NT2/D1 (cell line): Measurements from ENCODE around the gene PTPRN2.

Experiments used
- DNase-seq: peaks from one replicate; pipeline ENCODE4 v3.0.0-alpha.2; 2011; ENCODE audit warnings: low read depth, low spot score
- H3K27me3 ChIP-seq: 2 replicates; pipeline ENCODE4 v1.6.0; 2011; ENCODE audit warnings: mild to moderate bottlenecking; ENCODE audit not compliant: insufficient read length, insufficient read depth
- H3K36me3 ChIP-seq: 2 replicates; pipeline ENCODE4 v1.6.1; 2011; ENCODE audit warnings: mild to moderate bottlenecking, low read length, mixed read lengths; ENCODE audit not compliant: insufficient read depth, insufficient read length
- H3K4me1 ChIP-seq: 2 replicates; pipeline ENCODE4 v1.5.1; 2011; ENCODE audit not compliant: insufficient read depth, insufficient read length
- H3K4me3 ChIP-seq: 2 replicates; pipeline ENCODE4 v1.5.1; 2011; ENCODE audit warnings: low read depth; ENCODE audit not compliant: insufficient read length
- H3K9ac ChIP-seq: 2 replicates; pipeline ENCODE4 v1.6.0; 2011; ENCODE audit warnings: low read depth; ENCODE audit not compliant: insufficient read length
- H3K9me3 ChIP-seq: 2 replicates; pipeline ENCODE4 v1.5.1; 2011; ENCODE audit warnings: mild to moderate bottlenecking, low read length; ENCODE audit not compliant: insufficient read depth
- SUZ12 ChIP-seq: IDR thresholded peaks from 2 replicates; pipeline ENCODE4 v1.6.1; 2011; ENCODE audit not compliant: insufficient read length, insufficient read depth; ENCODE audit errors: extremely low read depth
- YY1 ChIP-seq: IDR thresholded peaks from 2 replicates; pipeline ENCODE4 v1.6.1; 2011; ENCODE audit not compliant: insufficient read length, insufficient read depth
- ZNF274 ChIP-seq: IDR thresholded peaks from 2 replicates; pipeline ENCODE4 v1.6.1; 2011; ENCODE audit warnings: mild to moderate bottlenecking, low read depth, low read length

Gene PTPRN2

GRCh38 chr7:157622408-157623205 lies 965.0 kb downstream of the PTPRN2 start:
- H3K4me1 ChIP-seq: no peaks in the 10 kb centered on the region
- H3K9ac ChIP-seq: no peak overlapping the region
- H3K4me3 ChIP-seq: no peak overlapping the region
- no peak for DNase-seq
- H3K27me3 ChIP-seq: no peaks in the 10 kb centered on the region
- H3K9me3 ChIP-seq: no peaks in the 10 kb centered on the region
- no peak for TF ChIP-seq ZNF274
- TF ChIP-seq SUZ12: no peak
- no peak for TF ChIP-seq YY1
- no peaks in the 10 kb centered on the region for H3K36me3 ChIP-seq

GRCh38 chr7:157622000-157622399 lies 965.6 kb downstream of the PTPRN2 start:
- no peak for TF ChIP-seq ZNF274
- no peak for TF ChIP-seq SUZ12
- no peak for TF ChIP-seq YY1
- no peaks in the 10 kb centered on the region for H3K4me1 ChIP-seq
- H3K36me3 ChIP-seq: no peaks in the 10 kb centered on the region
- no peak overlapping the region for H3K9ac ChIP-seq
- H3K27me3 ChIP-seq: no peaks in the 10 kb centered on the region
- no peaks in the 10 kb centered on the region for H3K9me3 ChIP-seq
- no peak for DNase-seq
- H3K4me3 ChIP-seq: no peak overlapping the region

DNA sequence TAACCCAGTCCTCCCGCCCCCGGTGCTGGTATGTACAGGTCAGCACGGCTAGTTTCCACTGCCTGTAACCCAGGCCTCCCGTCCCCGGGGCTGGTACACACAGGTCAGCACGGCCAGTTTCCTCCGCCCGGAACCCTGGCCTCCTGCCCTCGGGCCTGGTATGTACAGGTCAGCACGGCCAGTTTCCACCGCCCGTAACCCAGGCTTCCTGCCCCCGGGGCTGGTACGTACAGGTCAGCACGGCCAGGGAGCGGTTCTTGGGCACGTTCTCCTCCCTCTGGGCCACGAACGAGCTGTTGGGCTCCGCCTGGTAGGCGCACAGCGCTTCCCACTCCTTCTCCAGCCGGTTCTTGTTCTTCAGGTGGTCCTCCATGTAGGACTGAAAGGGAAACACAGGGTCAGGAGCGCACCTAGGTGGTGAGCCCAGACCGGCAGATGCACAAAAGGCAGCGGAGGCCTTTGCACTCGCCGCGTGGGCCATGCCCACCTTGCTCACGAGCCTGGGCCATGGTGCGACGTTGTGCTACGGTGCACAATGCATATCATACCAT lies 966.4 kb downstream of the PTPRN2 start:
- Histone ChIP-seq H3K36me3 (no peaks in the 10 kb centered on the region), H3K27me3 (no peaks in the 10 kb centered on the region), H3K4me3 (no peak overlapping the region), H3K9ac (no peak overlapping the region), H3K9me3 (no peaks in the 10 kb centered on the region), H3K4me1 (no peaks in the 10 kb centered on the region)
- TF ChIP-seq SUZ12: no peak
- no peak for TF ChIP-seq YY1
- no peak for TF ChIP-seq ZNF274
- no peak for DNase-seq

GRCh38 chr7:157620616-157621015 lies 967.0 kb downstream of the PTPRN2 start:
- no peak for DNase-seq
- H3K4me1 ChIP-seq: no peaks in the 10 kb centered on the region
- no peak overlapping the region for H3K9ac ChIP-seq
- H3K27me3 ChIP-seq: no peaks in the 10 kb centered on the region
- TF ChIP-seq YY1: no peak
- TF ChIP-seq SUZ12: no peak
- TF ChIP-seq ZNF274: no peak
- H3K36me3 ChIP-seq: no peaks in the 10 kb centered on the region
- H3K9me3 ChIP-seq: no peaks in the 10 kb centered on the region
- H3K4me3 ChIP-seq: no peak overlapping the region

- no peaks in the 10 kb centered on the region for H3K36me3 ChIP-seq
- TF ChIP-seq SUZ12 (no peak), YY1 (no peak), ZNF274 (no peak)
Observed at GRCh38 chr7:157619753-157620525, 967.7 kb downstream of the PTPRN2 start.

DNA sequence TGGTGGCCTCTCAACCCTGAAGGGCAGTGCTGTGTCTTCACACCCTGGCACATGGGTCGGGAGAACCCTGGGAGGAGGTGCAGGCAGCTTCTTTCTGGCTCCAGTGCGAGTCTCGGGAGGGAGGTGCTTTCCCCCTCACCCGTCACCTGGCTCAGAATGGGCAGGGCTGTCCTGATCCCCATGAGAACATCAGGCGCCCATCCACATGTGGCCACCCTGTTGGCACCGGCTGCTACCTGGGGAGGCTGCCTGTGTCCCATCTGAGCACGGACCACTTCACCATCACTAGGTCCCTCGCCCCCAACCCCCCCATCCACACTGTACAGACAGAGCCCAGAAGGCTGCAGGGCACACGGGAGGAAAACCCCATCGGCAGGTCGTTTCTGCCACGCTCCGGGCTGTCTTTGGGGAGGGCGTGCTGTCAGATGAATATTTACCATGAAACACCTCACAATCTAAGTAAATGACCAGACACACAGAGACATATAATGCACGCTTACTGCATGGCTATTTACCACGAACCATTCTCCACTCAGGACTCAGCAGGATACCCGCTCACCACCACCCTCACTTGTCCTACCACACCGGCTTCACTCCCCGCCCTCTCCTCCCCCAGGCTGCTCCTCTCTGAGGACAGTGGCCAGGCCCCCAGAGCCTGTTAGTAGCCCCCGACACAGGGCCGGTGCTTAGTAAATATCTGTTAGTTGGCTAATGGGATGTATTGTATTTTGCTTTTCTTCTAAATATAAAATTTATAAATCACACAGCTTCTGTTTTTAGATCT lies 968.6 kb downstream of the PTPRN2 start:
- H3K4me3 ChIP-seq: no peak overlapping the region
- no peak for TF ChIP-seq ZNF274
- no peak for TF ChIP-seq YY1
- TF ChIP-seq SUZ12: no peak
- H3K27me3 ChIP-seq: no peaks in the 10 kb centered on the region
- H3K9ac ChIP-seq: no peak overlapping the region
- no peaks in the 10 kb centered on the region for H3K4me1 ChIP-seq
- no peaks in the 10 kb centered on the region for H3K9me3 ChIP-seq
- H3K36me3 ChIP-seq: no peaks in the 10 kb centered on the region
- DNase-seq: no peak

More at GRCh38 chr7:157619753-157620525, 967.7 kb downstream of the PTPRN2 start:
- no peak for DNase-seq
- Histone ChIP-seq H3K9me3 (no peaks in the 10 kb centered on the region), H3K9ac (no peak overlapping the region), H3K4me1 (no peaks in the 10 kb centered on the region), H3K4me3 (no peak overlapping the region), H3K27me3 (no peaks in the 10 kb centered on the region)
